Measurements from ENCODE around the gene HERC4. TPM values are rescaled to one million over a fixed set of nuclear protein-coding genes. Genes with fewer than 3 reads are reported as not detected.

HERC4 gene
- total RNA-seq, 1 donor from 2014 or later: 31.9 TPM

DNA sequence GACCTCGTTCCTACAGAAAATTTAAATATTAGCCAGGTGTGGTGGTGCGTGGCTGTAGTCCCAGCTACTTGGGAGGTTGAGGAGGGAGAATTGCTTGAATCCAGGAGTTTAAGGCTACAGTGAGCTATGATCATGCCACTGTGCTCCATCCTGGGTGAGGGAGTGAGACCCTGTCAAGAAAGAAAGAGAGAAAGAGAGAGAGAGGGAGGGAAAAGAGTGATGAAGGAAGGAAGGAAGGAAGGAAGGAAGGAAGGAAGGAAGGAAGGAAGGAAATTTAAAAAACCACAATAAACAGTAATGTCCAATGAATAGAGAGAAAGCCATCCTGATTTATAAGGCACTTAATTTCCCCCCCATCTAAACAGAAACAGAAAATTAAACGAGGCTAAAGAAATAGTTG is 43.6 kb upstream of the HERC4 start:
- H3K4me1 ChIP-seq: peaks cover 60% of the 10 kb centered on the region
- TF ChIP-seq, protein P1, sequence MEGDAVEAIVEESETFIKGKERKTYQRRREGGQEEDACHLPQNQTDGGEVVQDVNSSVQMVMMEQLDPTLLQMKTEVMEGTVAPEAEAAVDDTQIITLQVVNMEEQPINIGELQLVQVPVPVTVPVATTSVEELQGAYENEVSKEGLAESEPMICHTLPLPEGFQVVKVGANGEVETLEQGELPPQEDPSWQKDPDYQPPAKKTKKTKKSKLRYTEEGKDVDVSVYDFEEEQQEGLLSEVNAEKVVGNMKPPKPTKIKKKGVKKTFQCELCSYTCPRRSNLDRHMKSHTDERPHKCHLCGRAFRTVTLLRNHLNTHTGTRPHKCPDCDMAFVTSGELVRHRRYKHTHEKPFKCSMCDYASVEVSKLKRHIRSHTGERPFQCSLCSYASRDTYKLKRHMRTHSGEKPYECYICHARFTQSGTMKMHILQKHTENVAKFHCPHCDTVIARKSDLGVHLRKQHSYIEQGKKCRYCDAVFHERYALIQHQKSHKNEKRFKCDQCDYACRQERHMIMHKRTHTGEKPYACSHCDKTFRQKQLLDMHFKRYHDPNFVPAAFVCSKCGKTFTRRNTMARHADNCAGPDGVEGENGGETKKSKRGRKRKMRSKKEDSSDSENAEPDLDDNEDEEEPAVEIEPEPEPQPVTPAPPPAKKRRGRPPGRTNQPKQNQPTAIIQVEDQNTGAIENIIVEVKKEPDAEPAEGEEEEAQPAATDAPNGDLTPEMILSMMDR (IDR thresholded peaks at IDR 0.05; ENCODE audit: borderline replicate concordance): no peak
- no peak overlapping the region for H3K27ac ChIP-seq (replicated peaks)
- no peaks in the 10 kb centered on the region for H3K9me3 ChIP-seq (replicated peaks)
- H3K4me3 ChIP-seq: no peak overlapping the region
- intact Hi-C loops (cut with micrococcal nuclease): no loop called here
- peaks cover 10% of the 10 kb centered on the region for H3K36me3 ChIP-seq
- H3K27me3 ChIP-seq (ENCODE audit: low read depth): no peaks in the 10 kb centered on the region
- no peak for DNase-seq

DNA sequence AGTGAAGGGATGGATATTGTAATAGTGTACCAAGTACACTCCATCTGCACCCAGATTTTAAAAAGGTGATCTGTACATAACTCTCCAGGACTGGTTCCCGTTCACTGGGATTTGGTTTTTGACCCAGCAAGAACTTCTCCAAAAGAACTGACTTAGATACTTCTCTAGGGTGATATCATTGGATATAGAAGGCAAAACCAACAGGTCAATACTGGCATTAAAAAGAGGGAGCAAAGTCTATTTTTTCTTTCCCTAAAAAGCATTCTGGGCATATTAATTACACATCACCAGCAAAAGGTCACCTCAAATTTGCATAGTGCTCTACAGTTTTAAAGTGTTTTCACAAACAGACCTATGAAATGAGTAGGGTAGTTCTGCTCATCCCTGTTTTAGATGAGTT is 37.8 kb upstream of the HERC4 start:
- no peaks in the 10 kb centered on the region for H3K9me3 ChIP-seq (replicated peaks)
- no peaks in the 10 kb centered on the region for H3K36me3 ChIP-seq
- no peak for DNase-seq
- H3K27me3 ChIP-seq (ENCODE audit: low read depth): no peaks in the 10 kb centered on the region
- peaks cover 35% of the 10 kb centered on the region for H3K4me1 ChIP-seq
- H3K27ac ChIP-seq (replicated peaks): peak overlapping the region; percentile 84
- H3K4me3 ChIP-seq: peak overlapping the region; percentile 63
- TF ChIP-seq, protein P1 (IDR thresholded peaks at IDR 0.05; ENCODE audit: borderline replicate concordance): no peak
- intact Hi-C loops (cut with micrococcal nuclease): no loop called here

DNA sequence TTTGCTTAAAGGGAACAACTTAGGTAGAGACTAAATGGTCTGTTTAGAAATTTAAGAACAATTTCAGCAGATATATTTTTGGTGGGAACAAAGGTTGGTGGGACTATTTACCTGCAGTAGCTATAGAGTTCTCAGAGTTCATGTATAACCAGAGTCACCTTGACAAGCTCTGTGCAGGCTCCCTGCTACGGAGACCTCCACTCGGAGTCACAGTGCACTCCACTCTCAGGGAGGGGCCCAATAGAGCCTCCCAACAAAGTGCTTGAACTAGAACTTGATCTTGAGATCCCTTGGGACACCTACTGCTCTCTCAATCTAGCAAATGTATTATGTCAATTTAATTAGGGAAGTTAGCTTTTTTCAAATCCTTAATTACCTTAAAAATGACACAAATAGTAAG is 36.5 kb upstream of the HERC4 start:
- Histone ChIP-seq H3K4me1 (peaks cover 31% of the 10 kb centered on the region), H3K27ac (replicated peaks) (peak overlapping the region; percentile 84), H3K36me3 (no peaks in the 10 kb centered on the region), H3K4me3 (peak overlapping the region; percentile 63), H3K27me3 (ENCODE audit: low read depth) (no peaks in the 10 kb centered on the region), H3K9me3 (replicated peaks) (no peaks in the 10 kb centered on the region)
- TF ChIP-seq, protein P1 (IDR thresholded peaks at IDR 0.05; ENCODE audit: borderline replicate concordance): no peak
- DNase-seq: no peak
- intact Hi-C loops (cut with micrococcal nuclease): no loop called here

DNA sequence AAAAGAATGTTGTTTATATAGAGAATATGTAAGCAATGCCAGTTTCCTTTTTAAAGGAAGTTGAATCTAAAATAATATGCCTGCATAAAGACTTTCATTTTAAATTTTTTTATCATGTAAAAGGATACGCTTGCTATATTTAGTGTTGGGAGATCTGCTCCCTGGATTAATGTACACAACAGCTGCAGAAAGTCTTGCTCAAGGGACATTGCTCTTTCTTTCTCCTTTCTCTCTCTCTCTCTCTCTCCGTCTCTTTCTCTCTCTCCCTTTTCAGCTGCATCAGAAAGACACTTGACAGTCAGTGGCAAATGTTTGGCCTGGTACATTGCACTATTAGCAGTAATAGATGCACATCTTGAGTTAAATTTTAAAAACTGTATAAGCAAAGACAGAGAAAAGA is 34.9 kb upstream of the HERC4 start:
- TF ChIP-seq, protein P1 (IDR thresholded peaks at IDR 0.05; ENCODE audit: borderline replicate concordance): no peak
- Histone ChIP-seq H3K4me3 (peak overlapping the region; percentile 63), H3K27ac (replicated peaks) (peak overlapping the region; percentile 84), H3K9me3 (replicated peaks) (no peaks in the 10 kb centered on the region), H3K27me3 (ENCODE audit: low read depth) (no peaks in the 10 kb centered on the region), H3K36me3 (no peaks in the 10 kb centered on the region), H3K4me1 (peaks cover 27% of the 10 kb centered on the region)
- intact Hi-C loops (cut with micrococcal nuclease): no loop called here
- no peak for DNase-seq

DNA sequence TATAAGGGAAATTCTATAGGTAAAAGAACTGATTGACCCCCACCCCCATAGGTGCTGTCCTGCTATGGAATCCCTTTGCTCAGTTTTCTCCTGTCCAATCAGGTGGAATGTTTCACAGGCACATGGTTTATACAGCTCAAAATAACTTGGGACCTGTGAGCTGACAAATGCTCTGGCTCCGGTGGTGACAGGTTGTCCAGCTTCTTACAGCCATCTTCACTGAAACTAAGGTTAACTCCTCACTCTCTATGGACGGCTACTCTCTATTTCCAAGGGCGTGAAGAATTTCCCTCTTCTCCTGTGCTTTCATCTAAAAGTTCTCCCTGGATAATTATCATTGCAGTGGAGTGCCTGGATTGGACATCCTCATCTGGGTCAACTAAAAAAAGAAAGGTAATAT is 34.2 kb upstream of the HERC4 start, which contains the start of gene MYPN:
Gene MYPN, plus strand, starts transcription at position 158 of the 400 bp plus-strand sequence. CDS start 11,951 bp downstream, outside the sequence.
- no peaks in the 10 kb centered on the region for H3K36me3 ChIP-seq
- no peaks in the 10 kb centered on the region for H3K27me3 ChIP-seq (ENCODE audit: low read depth)
- no peak for DNase-seq
- peak within 1 kb of the TSS; percentile 84 for H3K27ac ChIP-seq (replicated peaks)
- H3K9me3 ChIP-seq (replicated peaks): no peaks in the 10 kb centered on the region
- TF ChIP-seq, protein P1 (IDR thresholded peaks at IDR 0.05; ENCODE audit: borderline replicate concordance): no peak
- intact Hi-C loops (cut with micrococcal nuclease): no loop called here
- peak within 1 kb of the TSS; percentile 63 for H3K4me3 ChIP-seq
- peaks cover 22% of the 10 kb centered on the region for H3K4me1 ChIP-seq
